Naive thymus-derived CD8-positive, alpha-beta T cell (primary cell): ENCODE data around the gene RPL13A. TPM values are rescaled to one million over a fixed set of nuclear protein-coding genes. Genes with fewer than 3 reads are reported as not detected.

ENCODE experiments used
- ATAC-seq, 2 donors: fragments of 150-1000 bp; cut with Tn5 transposase in 1 of 2; sonication (Bioruptor Pico), chemical (Tn5 transposase) in 1 of 2; 1 replicate in 1 of 2; 2 replicates in 1 of 2; pipeline ENCODE4 v1.10.0; 2021; ENCODE audit warnings: mild to moderate bottlenecking in 2 of 2, moderate library complexity in 2 of 2
- POLR2A ChIA-PET: fragments of 350-600 bp; sonication (Branson Sonifier 250); formaldehyde crosslinking; loops from one replicate; lab custom pipeline; 2021; ENCODE audit warnings: antibody characterized with exemption; lab: Charles Lee
- DNase-seq, 10 donors: peaks; one replicate each; pipeline versions ENCODE4 v3.0.0 to v3.0.0-alpha.2; 2020 to 2022
- H3K27ac Mint-ChIP-seq, 10 donors: one replicate each; pipeline ENCODE4 v1.8.0; 2020 to 2022; ENCODE audit warnings: mild to moderate bottlenecking in 10 of 10, mixed read lengths in 10 of 10, moderate library complexity in 4 of 10, inconsistent platforms in 1 of 10
- H3K27me3 Mint-ChIP-seq, 5 donors: one replicate each; pipeline ENCODE4 v1.8.0; 2021 to 2022; ENCODE audit warnings: mixed read lengths in 5 of 5
- H3K36me3 Mint-ChIP-seq, 3 donors: one replicate each; pipeline ENCODE4 v1.8.0; 2020 to 2022; ENCODE audit warnings: mixed read lengths in 3 of 3, mild to moderate bottlenecking in 2 of 3, inconsistent platforms in 1 of 3
- H3K4me1 Mint-ChIP-seq, 4 donors: one replicate each; pipeline ENCODE4 v1.8.0; 2021 to 2022; ENCODE audit warnings: mixed read lengths in 4 of 4
- H3K4me3 Mint-ChIP-seq, 10 donors: one replicate each; pipeline ENCODE4 v1.8.0; 2020 to 2022; ENCODE audit warnings: mild to moderate bottlenecking in 10 of 10, mixed read lengths in 10 of 10, moderate library complexity in 6 of 10, inconsistent platforms in 1 of 10
- H3K9me3 Mint-ChIP-seq, 9 donors: one replicate each; pipeline ENCODE4 v1.8.0; 2020 to 2022; ENCODE audit warnings: mixed read lengths in 9 of 9, mild to moderate bottlenecking in 3 of 9, inconsistent platforms in 1 of 9, moderate library complexity in 1 of 9
- polyA plus RNA-seq, 3 donors: library from polyadenylated mRNA; unstranded; fragments of 300-500 nt; fragmentation: Illumina TruSeq; gene quantifications; one replicate each; pipeline ENCODE4 v1.2.3, GENCODE V29; 2021
- total RNA-seq, 8 experiments: library from RNA in 2 of 8; stranded (reverse) in 2 of 8; gene quantifications; one replicate each; pipeline ENCODE4 v1.2.3 and lab custom pipeline; 2021 to 2026

The RPL13A gene
- total RNA-seq (1,000 to 10,000 TPM; 5,160 to 5,167 TPM), polyA plus RNA-seq (1,000 to 10,000 TPM; 3,162 to 3,664 (median 3,630) TPM), total RNA-seq (lab: John Stamatoyannopoulos, UW) (2,810 to 3,459 (median 3,211) reads per million in 6 experiments)

- H3K4me1 Mint-ChIP-seq: peaks cover 9 to 57% (median 45%) of the 10 kb centered on the region in 4 donors
- peak; percentile 85 to 91 for ATAC-seq
- H3K27ac Mint-ChIP-seq: peak within 1 kb of the TSS; percentile 94 to 99 (median 97)
- H3K36me3 Mint-ChIP-seq: peaks cover 12 to 89% (median 29%) of the 10 kb centered on the region in 3 donors
- H3K9me3 Mint-ChIP-seq: peaks cover 0 to 2% (median 0%) of the 10 kb centered on the region in 9 donors
- peak within 1 kb of the TSS; percentile 89 to 99 (median 97) for H3K4me3 Mint-ChIP-seq
- DNase-seq: peak; percentile 98 to 100 (median 99)
- peaks cover 0 to 3% (median 0%) of the 10 kb centered on the region in 5 donors for H3K27me3 Mint-ChIP-seq
- POLR2A ChIA-PET: interaction anchor here (0.5 to 6.2 kb wide), 29 partner anchors 10 to 494 kb away, joined by 3 to 60 read pairs (median 4); partner anchors contain the start of genes ALDH16A1, CD37, FLT3LG and GYS1
Observed at GRCh38 chr19:49487277-49488045, at the start of gene RPL13A. RPL13A (plus strand) TSS chr19:49487608; CDS start chr19:49487630, 22 bp downstream.

DNA sequence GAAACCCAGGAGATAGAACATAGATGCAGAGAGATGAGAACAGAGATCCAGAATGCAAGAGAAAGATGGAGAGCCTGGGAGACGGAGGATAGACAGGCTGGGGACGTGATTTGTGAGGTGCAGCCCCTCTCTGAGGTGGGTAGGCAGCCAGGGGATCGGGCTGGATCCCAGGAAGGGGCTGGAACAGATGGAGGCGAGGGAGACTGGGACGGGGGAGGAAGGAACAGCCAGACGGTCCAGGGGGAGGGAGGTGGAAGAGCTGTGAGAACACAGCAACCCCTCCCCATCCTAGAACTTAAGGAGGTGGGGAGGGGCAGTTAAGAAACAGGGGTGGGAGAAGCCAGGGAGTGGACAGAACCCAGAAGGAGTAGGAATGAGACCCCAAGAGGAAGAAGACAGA is 49.1 kb upstream of the RPL13A start:
- H3K9me3 Mint-ChIP-seq: peaks cover 0 to 2% (median 0%) of the 10 kb centered on the region in 9 donors
- DNase-seq: no peak
- H3K27ac Mint-ChIP-seq: no peak overlapping the region
- POLR2A ChIA-PET: interaction anchor here (2.8 kb wide), 1 partner anchor 13 kb away, joined by 11 read pairs; the partner anchor contains the start of gene GFY
- peaks cover 61 to 92% (median 83%) of the 10 kb centered on the region in 5 donors for H3K27me3 Mint-ChIP-seq
- no peak overlapping the region for H3K4me3 Mint-ChIP-seq
- ATAC-seq: no peak
- peaks cover 34 to 52% (median 42%) of the 10 kb centered on the region in 4 donors for H3K4me1 Mint-ChIP-seq
- peaks cover 2 to 9% (median 5%) of the 10 kb centered on the region in 3 donors for H3K36me3 Mint-ChIP-seq

GRCh38 chr19:49439836-49440235 is 47.6 kb upstream of the RPL13A start:
- DNase-seq (no peak), ATAC-seq (no peak)
- H3K27ac Mint-ChIP-seq: peak overlapping the region in 1 of 10 donors; percentile 31
- H3K4me3 Mint-ChIP-seq: no peak overlapping the region
- H3K27me3 Mint-ChIP-seq: peaks cover 57 to 81% (median 73%) of the 10 kb centered on the region in 5 donors
- H3K9me3 Mint-ChIP-seq: no peaks in the 10 kb centered on the region
- H3K36me3 Mint-ChIP-seq: peaks cover 2 to 9% (median 5%) of the 10 kb centered on the region in 3 donors
- POLR2A ChIA-PET: interaction anchor here (1.1 to 2.8 kb wide), 4 partner anchors 12 to 46 kb away, joined by 3 to 11 read pairs (median 7); partner anchors contain the start of gene GFY
- peaks cover 38 to 60% (median 46%) of the 10 kb centered on the region in 4 donors for H3K4me1 Mint-ChIP-seq

- Mint-ChIP-seq H3K9me3 (no peaks in the 10 kb centered on the region), H3K27ac (peak overlapping the region in 4 of 10 donors; percentile 13 to 73 (median 24)), H3K4me3 (peak overlapping the region; percentile 3 to 83 (median 57)), H3K27me3 (peaks cover 50 to 73% (median 65%) of the 10 kb centered on the region in 5 donors), H3K36me3 (peaks cover 2 to 6% (median 5%) of the 10 kb centered on the region in 3 donors), H3K4me1 (peaks cover 35 to 60% (median 48%) of the 10 kb centered on the region in 4 donors)
- ATAC-seq (no peak), DNase-seq (no peak)
- POLR2A ChIA-PET: interaction anchor here (0.8 to 2.8 kb wide), 5 partner anchors 13 to 48 kb away, joined by 3 to 11 read pairs (median 6); partner anchors contain the start of gene GFY
Observed at GRCh38 chr19:49440439-49441209, 46.8 kb upstream of the RPL13A start.

- DNase-seq (peak in 5 of 10 donors; percentile 27 to 72 (median 59)), ATAC-seq (no peak)
- Mint-ChIP-seq H3K4me3 (peak within 1 kb of the TSS; percentile 76 to 90 (median 84)), H3K27ac (peak within 1 kb of the TSS in 9 of 10 donors; percentile 19 to 84 (median 34)), H3K9me3 (no peaks in the 10 kb centered on the region), H3K27me3 (peaks cover 44 to 65% (median 58%) of the 10 kb centered on the region in 5 donors), H3K4me1 (peaks cover 33 to 54% (median 43%) of the 10 kb centered on the region in 4 donors), H3K36me3 (peaks cover 2 to 8% (median 5%) of the 10 kb centered on the region in 3 donors)
- POLR2A ChIA-PET: interaction anchor here (0.6 to 2.4 kb wide), 7 partner anchors 10 to 51 kb away, joined by 3 to 11 read pairs (median 5); partner anchors contain the start of gene PIH1D1
Observed at GRCh38 chr19:49441210-49441959, 46.0 kb upstream of the RPL13A start, which contains the start of gene SLC17A7. SLC17A7 (minus strand) TSS chr19:49441527; CDS start chr19:49441379, 148 bp downstream.

GRCh38 chr19:49441960-49442350 is 45.5 kb upstream of the RPL13A start:
- H3K27me3 Mint-ChIP-seq: peaks cover 40 to 60% (median 53%) of the 10 kb centered on the region in 5 donors
- H3K9me3 Mint-ChIP-seq: no peaks in the 10 kb centered on the region
- H3K27ac Mint-ChIP-seq: peak overlapping the region in 6 of 10 donors; percentile 19 to 84 (median 34)
- peaks cover 2 to 14% (median 5%) of the 10 kb centered on the region in 3 donors for H3K36me3 Mint-ChIP-seq
- peak overlapping the region; percentile 76 to 90 (median 84) for H3K4me3 Mint-ChIP-seq
- ATAC-seq (no peak), DNase-seq (no peak)
- POLR2A ChIA-PET: interaction anchor here (0.6 to 1.9 kb wide), 8 partner anchors 10 to 108 kb away, joined by 3 to 11 read pairs (median 5); partner anchors contain the start of gene PIH1D1
- H3K4me1 Mint-ChIP-seq: peaks cover 31 to 50% (median 41%) of the 10 kb centered on the region in 4 donors

GRCh38 chr19:49442354-49442753 is 45.1 kb upstream of the RPL13A start:
- DNase-seq (no peak), ATAC-seq (no peak)
- peaks cover 2 to 14% (median 5%) of the 10 kb centered on the region in 3 donors for H3K36me3 Mint-ChIP-seq

DNA sequence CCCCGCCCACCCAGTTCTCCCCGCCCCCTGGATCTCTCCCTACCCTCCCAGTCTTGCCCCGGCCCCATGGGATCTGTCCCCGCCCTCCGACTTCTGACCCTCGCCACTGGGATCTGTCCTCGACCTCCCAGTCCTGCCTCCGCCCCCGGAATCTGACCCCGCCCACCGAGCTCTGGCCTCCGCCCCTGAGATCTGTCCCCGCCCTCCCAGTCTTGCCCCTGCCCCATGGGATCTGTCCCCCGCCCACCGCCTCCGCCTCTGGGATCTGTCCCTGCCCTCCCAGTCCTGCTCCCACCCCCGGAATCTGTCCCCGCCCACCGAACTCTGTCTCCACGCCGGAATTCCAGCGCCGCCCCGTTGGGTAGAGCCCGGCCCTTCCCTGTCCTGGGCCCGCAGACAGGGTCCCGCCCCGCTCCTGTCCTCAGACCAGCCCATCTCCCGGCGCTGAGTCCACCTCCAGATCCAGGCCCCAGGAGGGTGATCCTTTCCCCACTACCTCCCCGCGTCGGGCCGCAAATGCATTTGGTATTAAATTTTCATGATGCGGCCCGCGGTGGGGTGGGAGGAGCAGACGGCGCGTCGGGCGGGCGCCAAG is 44.5 kb upstream of the RPL13A start:
- ATAC-seq (peak; percentile 0 to 19), DNase-seq (peak in 3 of 10 donors; percentile 50 to 72 (median 59))
- peaks cover 37 to 51% (median 44%) of the 10 kb centered on the region in 5 donors for H3K27me3 Mint-ChIP-seq
- peak overlapping the region; percentile 77 to 90 (median 84) for H3K4me3 Mint-ChIP-seq
- H3K36me3 Mint-ChIP-seq: peaks cover 2 to 14% (median 5%) of the 10 kb centered on the region in 3 donors
- POLR2A ChIA-PET: interaction anchor here (0.6 to 1.9 kb wide), 10 partner anchors 9 to 109 kb away, joined by 3 to 11 read pairs (median 4); partner anchors contain the start of genes ALDH16A1 and PIH1D1
- peak overlapping the region in 8 of 10 donors; percentile 14 to 96 (median 92) for H3K27ac Mint-ChIP-seq
- peaks cover 26 to 46% (median 41%) of the 10 kb centered on the region in 4 donors for H3K4me1 Mint-ChIP-seq
- H3K9me3 Mint-ChIP-seq: no peaks in the 10 kb centered on the region

More at GRCh38 chr19:49442354-49442753, 45.1 kb upstream of the RPL13A start:
- H3K27me3 Mint-ChIP-seq: peaks cover 39 to 56% (median 49%) of the 10 kb centered on the region in 5 donors
- no peaks in the 10 kb centered on the region for H3K9me3 Mint-ChIP-seq
- peak overlapping the region in 4 of 10 donors; percentile 29 to 84 (median 38) for H3K27ac Mint-ChIP-seq
- peaks cover 30 to 46% (median 41%) of the 10 kb centered on the region in 4 donors for H3K4me1 Mint-ChIP-seq
- POLR2A ChIA-PET: interaction anchor here (0.6 to 1.9 kb wide), 10 partner anchors 9 to 108 kb away, joined by 3 to 11 read pairs (median 4); partner anchors contain the start of genes ALDH16A1 and PIH1D1
- H3K4me3 Mint-ChIP-seq: peak overlapping the region; percentile 76 to 90 (median 84)

GRCh38 chr19:49443366-49444099 is 43.9 kb upstream of the RPL13A start:
- Mint-ChIP-seq H3K27ac (peak overlapping the region; percentile 8 to 96 (median 91)), H3K4me3 (peak overlapping the region; percentile 77 to 90 (median 84)), H3K4me1 (peaks cover 27 to 52% (median 44%) of the 10 kb centered on the region in 4 donors), H3K9me3 (no peaks in the 10 kb centered on the region), H3K27me3 (peaks cover 30 to 44% (median 37%) of the 10 kb centered on the region in 5 donors), H3K36me3 (peaks cover 0 to 19% (median 5%) of the 10 kb centered on the region in 3 donors)
- POLR2A ChIA-PET: interaction anchor here (0.6 to 2.3 kb wide), 13 partner anchors 8 to 124 kb away, joined by 3 to 13 read pairs (median 4); partner anchors contain the start of genes ALDH16A1 and PIH1D1
- peak; percentile 90 to 92 for ATAC-seq
- peak; percentile 85 to 98 (median 92) for DNase-seq
